HEK293T (cell line): ENCODE data around the gene CAPZB.

Experiments
- CTCF ChIA-PET: fragments of 350-600 bp; formaldehyde crosslinking; extraction: SDS; loops from one replicate; lab custom pipeline; 2021; ENCODE audit warnings: antibody characterized with exemption, inconsistent platforms; lab: Yijun Ruan, JAX
- POLR2A ChIA-PET: fragments of 350-600 bp; formaldehyde crosslinking; extraction: SDS; loops from one replicate; lab custom pipeline; 2020; ENCODE audit warnings: antibody characterized with exemption, inconsistent platforms; lab: Yijun Ruan, JAX
- DNase-seq: peaks from one replicate; pipeline ENCODE4 v3.0.0; 2012; ENCODE audit warnings: mixed read lengths; ENCODE audit errors: extremely low spot score
- ARNT ChIP-seq: fragments of 450-650 bp; IDR thresholded peaks from 2 replicates; pipeline ENCODE4 v1.6.1; 2017; ENCODE audit warnings: mild to moderate bottlenecking
- BHLHE40 ChIP-seq: fragments of 450-650 bp; IDR thresholded peaks from 2 replicates; pipeline ENCODE4 v1.6.1; 2016; ENCODE audit warnings: mild to moderate bottlenecking, moderate library complexity, borderline replicate concordance
- CTBP1 ChIP-seq: fragments of 450-650 bp; IDR thresholded peaks from 2 replicates; pipeline ENCODE4 v1.6.1; 2016; ENCODE audit warnings: borderline replicate concordance
- ELF4 ChIP-seq: fragments of 450-650 bp; IDR thresholded peaks from 2 replicates; pipeline ENCODE4 v1.6.1; 2017; ENCODE audit warnings: antibody characterized with exemption
- FOXA1 ChIP-seq: fragments of 450-650 bp; IDR thresholded peaks from 2 replicates; pipeline ENCODE4 v1.6.1; 2016; ENCODE audit warnings: mild to moderate bottlenecking
- FOXK2 ChIP-seq: fragments of 450-650 bp; IDR thresholded peaks from 2 replicates; pipeline ENCODE4 v1.6.1; 2016; ENCODE audit warnings: mild to moderate bottlenecking
- FOXM1 ChIP-seq: fragments of 450-650 bp; IDR thresholded peaks from 2 replicates; pipeline ENCODE4 v1.6.1; 2017; ENCODE audit warnings: mild to moderate bottlenecking, borderline replicate concordance
- HDGF ChIP-seq: fragments of 450-650 bp; IDR thresholded peaks from 2 replicates; pipeline ENCODE4 v1.6.1; 2017; ENCODE audit warnings: antibody characterized with exemption, borderline replicate concordance
- L3MBTL2 ChIP-seq: fragments of 450-650 bp; conservative IDR thresholded peaks from 2 replicates; pipeline ENCODE4 v1.6.1; 2016; ENCODE audit warnings: mild to moderate bottlenecking
- LEF1 ChIP-seq: fragments of 450-650 bp; IDR thresholded peaks from 2 replicates; pipeline ENCODE4 v1.6.1; 2017; ENCODE audit warnings: mild to moderate bottlenecking, borderline replicate concordance
- NFRKB ChIP-seq: fragments of 450-650 bp; IDR thresholded peaks from 2 replicates; pipeline ENCODE4 v1.6.1; 2016; ENCODE audit warnings: mild to moderate bottlenecking, moderate library complexity
- SP1 ChIP-seq: fragments of 450-650 bp; IDR thresholded peaks from 2 replicates; pipeline ENCODE4 v1.6.1; 2017
- SUZ12 ChIP-seq: fragments of 450-650 bp; IDR thresholded peaks from 2 replicates; pipeline ENCODE4 v1.6.1; 2016; ENCODE audit warnings: mild to moderate bottlenecking
- TARDBP ChIP-seq: fragments of 450-650 bp; IDR thresholded peaks from 2 replicates; pipeline ENCODE4 v1.6.1; 2016
- ZNF384 ChIP-seq: fragments of 450-650 bp; IDR thresholded peaks from 2 replicates; pipeline ENCODE4 v1.6.1; 2016
- TF ChIP-seq, protein P1 (sequence below): fragments of 450-650 bp; IDR thresholded peaks from 2 replicates; pipeline ENCODE4 v1.6.1; 2016

CAPZB gene

DNA sequence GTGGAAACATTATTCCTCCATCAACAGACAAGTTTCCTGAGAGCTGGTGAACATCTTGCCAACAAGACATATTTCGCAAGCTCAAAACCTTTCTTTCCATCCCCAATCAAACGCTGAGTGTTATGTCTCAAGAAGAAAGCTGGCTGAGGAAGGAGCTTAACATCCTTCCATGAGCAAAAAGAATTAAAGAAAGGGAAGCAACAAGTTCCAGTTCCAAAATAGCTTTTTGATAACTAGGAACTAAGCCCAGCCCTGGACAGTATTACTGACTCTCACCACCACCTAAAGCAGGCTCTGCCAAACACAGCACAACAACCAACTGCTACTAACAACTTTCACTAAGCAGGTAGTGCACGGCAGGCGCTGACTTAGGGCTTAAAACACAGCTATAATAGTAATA lies 50.2 kb downstream of the CAPZB start:
- POLR2A ChIA-PET, result no interaction called here
- no peak for DNase-seq
- TF ChIP-seq SP1 (no peak), TARDBP (no peak), CTBP1 (no peak)
- CTCF ChIA-PET, result no interaction called here

DNA sequence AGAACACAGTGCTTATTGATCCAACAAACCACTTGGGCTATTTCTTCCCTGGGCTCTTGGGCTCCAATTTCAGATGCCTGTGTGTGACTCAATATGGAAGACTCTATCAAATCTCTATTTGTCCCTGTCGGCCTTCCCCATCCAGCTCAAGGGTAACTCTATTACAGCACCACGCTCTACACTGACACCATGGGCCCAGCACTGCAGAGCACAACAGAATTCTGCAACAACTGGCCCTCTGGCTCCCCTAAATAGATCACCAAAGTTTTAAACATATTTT lies 51.7 kb downstream of the CAPZB start:
- ChIA-PET CTCF (interaction anchor here (0.6 kb wide), 1 partner anchor 217 kb away, joined by 4 read pairs; no protein-coding TSS in a partner anchor), POLR2A (no interaction called here)
- DNase-seq, result no peak
- TF ChIP-seq ARNT, result no peak
- no peak for TF ChIP-seq FOXK2
- TF ChIP-seq ELF4, result no peak
- no peak for TF ChIP-seq CTBP1
- TF ChIP-seq HDGF, result no peak
- no peak for TF ChIP-seq NFRKB
- no peak for TF ChIP-seq LEF1
- no peak for TF ChIP-seq SP1
- no peak for TF ChIP-seq TARDBP
- no peak for TF ChIP-seq L3MBTL2
- TF ChIP-seq FOXM1, result no peak
- TF ChIP-seq FOXA1, result no peak
- no peak for TF ChIP-seq ZNF384
- no peak for TF ChIP-seq BHLHE40
- TF ChIP-seq, protein P1, sequence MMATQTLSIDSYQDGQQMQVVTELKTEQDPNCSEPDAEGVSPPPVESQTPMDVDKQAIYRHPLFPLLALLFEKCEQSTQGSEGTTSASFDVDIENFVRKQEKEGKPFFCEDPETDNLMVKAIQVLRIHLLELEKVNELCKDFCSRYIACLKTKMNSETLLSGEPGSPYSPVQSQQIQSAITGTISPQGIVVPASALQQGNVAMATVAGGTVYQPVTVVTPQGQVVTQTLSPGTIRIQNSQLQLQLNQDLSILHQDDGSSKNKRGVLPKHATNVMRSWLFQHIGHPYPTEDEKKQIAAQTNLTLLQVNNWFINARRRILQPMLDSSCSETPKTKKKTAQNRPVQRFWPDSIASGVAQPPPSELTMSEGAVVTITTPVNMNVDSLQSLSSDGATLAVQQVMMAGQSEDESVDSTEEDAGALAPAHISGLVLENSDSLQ, result no peak
- no peak for TF ChIP-seq SUZ12

- no peak for TF ChIP-seq TARDBP
- no peak for TF ChIP-seq FOXM1
- TF ChIP-seq HDGF, result no peak
- TF ChIP-seq ZNF384, result no peak
- TF ChIP-seq NFRKB, result no peak
- TF ChIP-seq SUZ12, result no peak
- TF ChIP-seq FOXK2, result no peak
- no peak for TF ChIP-seq ELF4
- TF ChIP-seq FOXA1, result no peak
- no peak for TF ChIP-seq L3MBTL2
- TF ChIP-seq BHLHE40, result no peak
- no peak for TF ChIP-seq LEF1
- TF ChIP-seq, protein P1, result no peak; the same call in 1 of the 2 replicates
- CTCF ChIA-PET, result interaction anchor here (0.6 kb wide), 1 partner anchor 218 kb away, joined by 4 read pairs; no protein-coding TSS in a partner anchor
Measured at GRCh38 chr1:19432943-19433718, 52.2 kb downstream of the CAPZB start.

DNA sequence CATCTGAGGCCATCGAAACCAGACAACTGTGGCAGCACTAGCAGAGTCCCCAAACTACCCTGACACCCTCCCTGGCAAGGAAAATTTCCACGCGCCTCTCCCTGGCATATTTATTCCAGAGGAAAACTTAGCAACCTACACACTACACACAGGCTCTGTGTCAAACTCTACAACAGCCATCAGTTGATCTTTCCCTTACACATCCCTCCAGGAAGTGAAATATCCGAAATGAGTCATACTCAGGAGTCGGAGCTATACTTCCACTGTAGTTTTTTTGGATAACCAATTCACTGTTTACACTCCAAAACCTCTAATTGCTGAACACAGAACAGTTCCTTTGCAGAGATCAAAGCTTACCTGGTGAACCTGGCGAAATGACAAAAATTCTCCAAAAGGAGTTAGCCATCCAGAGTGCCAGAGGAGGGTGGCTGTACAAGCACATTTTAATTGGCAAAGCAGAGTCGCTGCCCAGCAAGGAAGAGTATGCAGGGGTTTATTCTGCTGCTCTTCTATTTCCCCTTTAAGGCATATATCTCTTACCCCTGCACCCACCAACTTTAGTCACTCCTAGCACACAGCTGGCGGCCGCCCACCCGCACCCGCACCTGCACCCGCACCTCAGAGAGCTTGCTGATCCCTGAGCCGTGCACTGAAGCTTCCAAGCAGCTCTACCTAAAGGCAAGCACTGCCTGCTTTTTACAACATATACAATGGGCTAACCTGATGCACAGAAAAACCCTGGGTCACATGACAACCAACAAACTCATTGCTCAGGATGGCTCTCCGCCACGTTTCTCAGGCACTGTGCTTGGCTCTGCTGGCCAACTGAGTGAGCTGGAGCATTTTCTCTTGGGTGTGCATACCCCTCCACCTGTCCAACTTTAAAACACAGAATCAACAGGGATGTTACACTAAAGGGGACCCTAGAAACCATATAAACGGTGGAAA lies 54.9 kb downstream of the CAPZB start:
- TF ChIP-seq ELF4 (no peak), SP1 (no peak), L3MBTL2 (no peak), ARNT (no peak), CTBP1 (no peak), FOXM1 (no peak), ZNF384 (no peak), LEF1 (no peak), TARDBP (no peak), BHLHE40 (no peak), NFRKB (no peak), SUZ12 (no peak), FOXK2 (no peak), HDGF (no peak)
- TF ChIP-seq, protein P1, result no peak
- no peak for DNase-seq
- ChIA-PET CTCF (no interaction called here), POLR2A (interaction anchor here (0.7 kb wide), 1 partner anchor 10 kb away, joined by 4 read pairs; no protein-coding TSS in a partner anchor)

More at GRCh38 chr1:19432943-19433718, 52.2 kb downstream of the CAPZB start:
- POLR2A ChIA-PET, result no interaction called here
- no peak for DNase-seq

- DNase-seq, result no peak
- TF ChIP-seq SUZ12 (no peak), L3MBTL2 (no peak), BHLHE40 (no peak), NFRKB (no peak), ZNF384 (no peak)
- TF ChIP-seq, protein P1, result no peak
- ChIA-PET CTCF (no interaction called here), POLR2A (no interaction called here)
Measured at GRCh38 chr1:19429611-19430010, 55.7 kb downstream of the CAPZB start.
